ENCODE results near the gene SPTBN4.
"Not testable (repeated sequence)": the region's sequence is repeated elsewhere in the genome, so short reads cannot be mapped to it uniquely, and the experiment has no call there.

The SPTBN4 gene

DNA sequence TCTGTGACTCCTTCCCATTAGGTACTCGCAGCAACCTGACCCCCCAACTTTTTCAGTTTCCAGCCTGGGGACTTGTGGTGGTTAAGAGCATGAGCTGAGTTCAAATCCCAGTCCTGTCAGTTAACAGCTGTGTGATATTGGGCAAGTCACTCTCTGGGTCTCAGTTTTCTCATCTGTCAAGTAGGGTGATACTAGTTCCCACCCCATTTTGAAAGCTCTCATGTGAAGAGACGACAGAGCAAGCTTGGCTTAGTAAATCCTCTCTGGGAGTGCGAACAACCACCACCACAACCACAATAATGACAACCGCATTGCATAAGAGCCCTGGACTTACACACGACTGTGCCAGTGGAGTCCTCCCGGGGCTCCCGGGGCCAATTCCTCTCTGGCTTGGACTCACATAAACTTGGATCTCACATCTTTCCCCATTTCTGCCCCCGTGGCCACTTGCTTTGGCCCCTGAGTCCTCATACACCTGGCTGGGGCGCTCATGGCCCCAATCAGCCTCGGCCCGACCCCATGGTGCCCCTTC, 1.7 kb upstream of the SPTBN4 start:
- DNase-seq (ENCODE audit: low read depth): no peak

GRCh38 chr19:40465557-40466218, 1.1 kb upstream of the SPTBN4 start, which contains the start of gene BLVRB:
Gene BLVRB, minus strand, starts transcription at chr19:40465745. Its CDS starts 57 bp downstream, at chr19:40465688.
- peak; percentile 99 for DNase-seq (ENCODE audit: low read depth)

DNA sequence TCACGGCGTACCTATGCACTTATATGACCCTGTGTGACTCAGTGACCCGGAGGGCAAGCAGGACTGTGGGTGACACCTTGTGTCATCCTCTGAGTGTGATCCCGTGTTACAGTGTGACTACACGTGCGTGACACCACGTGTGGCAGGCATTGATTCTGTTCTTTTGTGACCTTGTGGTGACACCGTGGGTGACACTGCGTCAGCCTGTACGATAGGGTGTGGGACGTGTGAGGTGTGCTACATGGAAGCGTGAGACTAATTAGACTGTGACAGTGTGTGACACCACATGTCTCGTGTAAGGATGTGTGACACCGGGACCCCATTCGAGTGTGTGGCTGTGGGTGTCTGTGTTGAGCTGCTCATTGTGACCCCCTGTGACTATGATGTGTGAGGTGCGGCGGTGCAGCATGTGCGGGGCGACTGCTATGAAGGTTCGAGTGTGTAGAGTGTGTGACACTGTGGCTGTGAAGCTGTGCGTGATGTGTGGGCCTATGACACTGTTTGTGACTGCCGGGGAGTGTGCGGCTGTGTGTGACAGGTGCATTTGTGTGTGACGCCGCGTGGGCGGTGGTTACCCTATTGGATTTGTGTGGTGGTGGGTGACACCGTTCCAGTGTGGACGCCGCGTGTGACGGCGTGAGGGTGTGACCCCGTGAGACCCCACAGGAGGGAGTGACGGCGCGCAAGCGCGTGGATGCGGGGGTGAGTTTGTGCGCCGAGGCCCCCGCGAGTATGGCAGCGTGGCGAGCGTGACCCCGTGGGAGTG, 399 bp upstream of the SPTBN4 start:
- DNase-seq (ENCODE audit: low read depth): peak; percentile 68

DNA sequence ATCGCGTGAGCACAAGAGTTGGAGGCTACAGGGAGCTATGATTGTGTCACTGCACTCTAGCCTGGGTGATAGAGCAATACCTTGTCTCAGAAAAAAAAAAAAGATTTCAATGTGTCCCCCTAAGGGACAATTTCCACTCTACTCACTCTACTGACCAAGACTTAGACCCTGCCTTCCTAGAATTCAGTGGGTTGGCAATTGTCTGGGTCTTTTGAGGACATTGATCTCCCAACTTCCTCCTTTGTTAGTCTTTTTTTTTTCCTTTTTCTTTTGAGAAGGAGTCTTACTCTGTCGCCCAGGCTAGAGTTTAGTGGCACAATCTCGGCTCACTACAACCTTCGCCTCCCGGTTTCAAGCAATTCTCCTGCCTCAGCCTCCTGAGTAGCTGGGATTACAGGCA, 2.2 kb downstream of the SPTBN4 start:
- DNase-seq (ENCODE audit: low read depth): no peak

GRCh38 chr19:40471111-40471510, 4.3 kb downstream of the SPTBN4 start:
- DNase-seq (ENCODE audit: low read depth): no peak

DNA sequence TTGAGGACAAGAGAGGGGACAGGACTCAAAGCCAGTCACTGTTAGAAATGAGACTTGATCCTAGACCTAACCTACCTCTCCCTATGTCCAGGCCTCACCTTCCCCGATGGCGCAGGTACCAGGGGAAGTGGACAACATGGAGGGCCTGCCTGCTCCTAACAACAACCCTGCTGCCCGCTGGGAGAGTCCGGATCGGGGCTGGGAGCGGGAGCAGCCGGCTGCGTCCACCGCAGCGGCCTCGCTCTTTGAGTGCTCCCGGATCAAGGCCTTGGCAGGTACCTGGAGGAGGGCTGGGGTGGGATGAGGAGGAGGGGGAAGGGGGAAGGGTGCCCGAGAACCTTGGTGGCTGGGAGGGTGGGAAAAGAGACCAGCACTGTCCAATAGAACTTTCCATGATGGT, 5.7 kb downstream of the SPTBN4 start:
- no peak for DNase-seq (ENCODE audit: low read depth)

DNA sequence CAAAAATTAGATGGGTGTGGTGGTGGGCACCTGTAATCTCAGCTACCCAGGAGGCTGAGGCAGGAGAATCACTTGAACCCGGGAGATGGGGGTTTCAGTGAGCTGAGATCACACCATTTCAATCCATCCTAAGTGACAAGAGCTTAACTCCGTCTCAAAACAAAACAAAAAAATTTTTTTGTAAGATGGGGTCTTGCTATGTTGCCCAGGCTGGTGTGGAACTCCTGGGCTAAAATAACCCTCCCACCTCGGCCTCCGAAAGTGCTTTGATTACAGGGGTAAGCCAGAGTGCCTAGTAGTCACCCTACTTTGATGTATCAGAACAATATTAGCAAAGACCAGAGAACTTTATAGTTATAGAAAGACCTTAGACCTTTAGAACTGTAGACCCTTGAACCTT, 7.9 kb downstream of the SPTBN4 start:
- no peak for DNase-seq (ENCODE audit: low read depth)

DNA sequence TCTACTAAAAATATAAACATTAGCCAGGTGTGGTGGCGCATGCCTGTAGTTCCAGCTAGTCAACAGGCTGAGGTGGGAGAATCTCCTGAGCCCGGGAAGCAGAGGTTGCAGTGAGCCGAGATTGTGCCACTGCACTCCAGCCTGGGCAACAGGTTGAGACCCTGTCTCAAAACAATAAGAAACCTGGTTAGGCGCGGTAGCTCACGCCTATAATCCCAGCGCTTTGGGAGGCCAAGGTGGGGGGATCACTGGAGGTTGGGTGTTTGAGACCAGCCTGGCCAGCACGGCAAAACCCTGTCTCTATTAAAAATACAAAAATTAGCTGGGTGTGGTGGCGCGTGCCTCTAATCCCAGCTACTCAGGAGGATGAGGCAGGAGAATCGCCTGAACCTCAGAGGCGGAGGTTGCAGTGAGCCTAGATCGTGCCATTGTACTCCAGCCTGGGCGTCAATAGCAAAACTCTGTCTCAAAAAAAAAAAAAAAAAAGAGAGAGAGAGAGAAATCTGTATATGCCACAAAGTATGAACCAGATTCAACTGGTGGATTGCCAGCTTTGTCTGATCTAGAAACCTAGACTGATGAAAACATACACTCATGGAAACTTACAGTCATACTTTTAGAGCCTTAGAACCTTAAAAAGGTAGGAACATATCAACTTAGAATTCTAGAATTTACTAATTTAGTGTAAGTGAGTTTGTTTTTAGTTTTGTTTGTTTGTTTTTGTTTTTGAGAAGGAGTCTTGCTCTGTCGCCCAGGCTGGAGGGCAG, 9.3 kb downstream of the SPTBN4 start:
- not testable (repeated sequence) for DNase-seq (ENCODE audit: low read depth)

GRCh38 chr19:40486017-40486416, 19.2 kb downstream of the SPTBN4 start:
- DNase-seq (ENCODE audit: low read depth): no peak

GRCh38 chr19:40489882-40490230, 23.1 kb downstream of the SPTBN4 start:
- no peak for DNase-seq (ENCODE audit: low read depth)

DNA sequence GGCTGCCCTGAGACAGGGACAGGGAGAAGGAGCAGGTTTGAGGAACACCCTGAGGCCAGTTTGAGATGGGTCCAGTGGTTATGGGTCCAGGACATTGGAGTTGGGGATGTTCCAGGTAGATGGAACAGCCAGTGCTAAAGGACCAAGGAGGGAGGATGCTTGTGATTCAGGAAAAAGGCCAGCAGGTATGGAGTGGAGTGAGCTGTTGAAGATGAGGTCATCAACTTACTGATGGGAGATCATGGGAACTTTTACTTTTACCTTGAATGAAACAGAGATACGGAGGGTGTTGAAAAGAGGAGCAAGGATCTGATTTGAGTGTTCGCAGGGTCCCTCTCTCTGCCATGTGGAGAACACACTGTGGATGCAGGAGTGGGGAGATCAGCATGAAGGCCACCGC, 25.5 kb downstream of the SPTBN4 start:
- no peak for DNase-seq (ENCODE audit: low read depth)

GRCh38 chr19:40493778-40494177, 27.0 kb downstream of the SPTBN4 start:
- no peak for DNase-seq (ENCODE audit: low read depth)

DNA sequence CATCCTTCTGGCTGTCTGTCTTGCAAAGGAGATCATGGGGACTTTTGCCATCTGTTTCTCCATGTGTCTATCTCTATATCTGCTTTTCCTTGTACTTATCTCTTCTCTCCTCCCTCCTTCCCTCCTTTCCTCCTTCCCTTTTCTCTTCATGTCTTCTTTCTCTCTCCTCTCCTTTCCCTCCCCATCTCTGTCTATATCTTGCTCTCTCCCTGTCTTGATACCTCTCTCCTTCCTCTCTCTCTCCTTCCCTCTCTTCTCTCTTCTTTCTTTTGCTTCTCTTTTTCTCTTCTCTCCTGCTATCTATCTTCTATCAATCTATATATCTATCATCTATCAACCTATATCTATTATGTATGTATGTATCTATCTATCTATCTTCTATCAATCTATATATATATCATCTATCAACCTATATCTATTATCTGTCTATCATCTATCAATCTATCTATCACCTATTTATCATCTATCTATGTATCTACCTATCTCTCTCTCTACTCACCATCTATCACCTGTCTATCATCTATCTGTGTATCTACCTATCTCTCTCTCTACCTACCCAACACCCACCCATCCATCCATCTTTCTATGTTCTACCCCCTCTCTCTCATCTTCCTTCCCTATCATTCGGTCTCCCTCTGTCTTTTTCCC, 27.5 kb downstream of the SPTBN4 start:
- no peak for DNase-seq (ENCODE audit: low read depth)

DNA sequence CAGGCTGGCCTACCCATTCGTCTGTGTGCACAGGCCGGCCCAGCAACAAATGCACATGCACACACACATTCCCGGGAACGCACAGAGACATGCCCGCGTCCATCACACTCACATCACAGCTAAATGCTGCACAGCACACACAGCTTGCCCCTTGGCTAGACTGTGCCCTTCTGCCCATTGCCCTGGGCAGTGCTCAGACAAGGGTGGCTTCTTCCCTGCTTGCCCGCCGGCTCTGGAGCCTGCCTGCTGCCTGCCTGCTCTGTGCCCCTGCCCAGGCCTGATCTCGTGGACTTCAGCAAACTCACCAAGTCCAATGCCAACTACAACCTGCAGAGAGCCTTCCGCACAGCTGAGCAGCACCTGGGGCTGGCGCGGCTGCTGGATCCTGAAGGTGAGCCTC, 30.4 kb downstream of the SPTBN4 start:
- DNase-seq (ENCODE audit: low read depth): no peak

DNA sequence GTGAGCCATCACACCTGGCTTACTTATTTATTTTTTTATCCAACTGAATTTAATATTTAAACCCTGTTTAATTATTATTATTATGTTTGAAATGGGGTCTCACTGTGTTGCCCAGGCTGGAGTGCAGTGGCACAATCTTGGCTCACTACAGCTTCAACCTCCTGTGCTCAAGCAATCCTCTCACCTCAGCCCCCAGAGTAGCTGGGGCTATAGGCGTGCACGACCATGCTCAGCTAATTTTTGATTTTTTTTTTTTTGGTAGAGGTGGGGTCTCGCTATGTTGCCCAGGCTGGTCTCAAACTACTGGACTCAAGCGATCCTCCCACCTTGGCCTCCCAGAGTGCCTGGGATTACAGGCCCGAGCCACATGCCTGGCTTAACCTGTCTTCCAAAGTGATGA, 32.5 kb downstream of the SPTBN4 start:
- DNase-seq (ENCODE audit: low read depth): no peak

DNA sequence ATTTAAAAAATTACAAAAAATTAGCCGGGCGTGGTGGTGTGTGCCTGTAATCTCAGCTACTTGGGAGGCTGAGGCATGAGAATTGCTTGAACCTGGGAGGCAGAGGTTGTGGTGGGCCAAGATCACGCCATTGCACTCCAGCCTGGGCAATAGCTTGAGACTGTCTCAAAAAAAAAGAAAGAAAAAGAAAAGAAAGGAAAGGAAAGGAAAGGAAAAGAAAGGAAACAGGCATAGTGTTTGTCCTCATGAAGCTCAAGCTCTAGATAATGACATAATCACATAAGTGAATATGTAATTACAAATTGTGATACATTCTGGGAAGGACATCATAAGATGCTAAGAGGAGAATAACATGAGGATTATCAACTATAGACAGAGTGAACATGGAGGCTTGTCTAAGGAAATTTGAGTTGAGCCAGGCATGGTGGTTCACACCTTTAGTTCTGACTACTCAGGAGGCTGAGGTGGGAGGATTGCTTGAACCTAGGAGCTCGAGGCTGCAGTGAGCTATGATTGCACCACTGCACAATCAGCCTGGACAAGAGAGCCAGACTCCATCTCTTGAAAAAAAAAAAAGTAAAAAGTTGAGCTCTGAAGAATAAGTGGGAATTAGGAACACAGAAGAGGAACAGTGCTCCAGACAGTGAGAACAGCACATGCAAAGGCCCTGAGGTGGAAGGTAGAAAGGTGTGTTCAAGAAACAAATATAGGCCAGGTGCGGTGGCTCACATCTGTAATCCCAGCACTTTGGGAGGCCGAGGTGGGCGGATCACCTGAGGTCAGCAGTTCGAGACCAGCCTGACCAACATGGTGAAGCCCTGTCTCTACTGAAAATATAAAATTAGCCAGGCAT, 34.1 kb downstream of the SPTBN4 start:
- not testable (repeated sequence) for DNase-seq (ENCODE audit: low read depth)

GRCh38 chr19:40501599-40501998, 34.8 kb downstream of the SPTBN4 start:
- no peak for DNase-seq (ENCODE audit: low read depth)

DNA sequence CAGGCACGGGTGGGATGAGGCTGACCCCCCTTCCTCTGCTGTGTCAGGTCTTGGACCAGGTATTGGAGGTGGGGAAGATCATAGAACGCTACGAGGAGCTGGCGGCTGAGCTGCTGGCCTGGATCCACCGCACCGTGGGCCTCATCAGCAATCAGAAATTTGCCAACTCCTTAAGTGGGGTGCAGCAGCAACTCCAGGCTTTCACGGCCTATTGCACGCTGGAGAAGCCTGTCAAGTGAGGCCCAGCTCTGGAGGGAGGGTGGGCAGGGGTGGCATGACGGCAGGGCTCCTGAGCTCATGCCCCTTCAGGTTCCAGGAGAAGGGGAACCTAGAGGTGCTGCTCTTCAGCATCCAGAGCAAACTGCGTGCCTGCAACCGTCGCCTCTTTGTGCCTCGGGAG, 35.3 kb downstream of the SPTBN4 start:
- no peak for DNase-seq (ENCODE audit: low read depth)

GRCh38 chr19:40502647-40503319, 36.0 kb downstream of the SPTBN4 start:
- no peak for DNase-seq (ENCODE audit: low read depth)

GRCh38 chr19:40503320-40503695, 36.5 kb downstream of the SPTBN4 start:
- no peak for DNase-seq (ENCODE audit: low read depth)

DNA sequence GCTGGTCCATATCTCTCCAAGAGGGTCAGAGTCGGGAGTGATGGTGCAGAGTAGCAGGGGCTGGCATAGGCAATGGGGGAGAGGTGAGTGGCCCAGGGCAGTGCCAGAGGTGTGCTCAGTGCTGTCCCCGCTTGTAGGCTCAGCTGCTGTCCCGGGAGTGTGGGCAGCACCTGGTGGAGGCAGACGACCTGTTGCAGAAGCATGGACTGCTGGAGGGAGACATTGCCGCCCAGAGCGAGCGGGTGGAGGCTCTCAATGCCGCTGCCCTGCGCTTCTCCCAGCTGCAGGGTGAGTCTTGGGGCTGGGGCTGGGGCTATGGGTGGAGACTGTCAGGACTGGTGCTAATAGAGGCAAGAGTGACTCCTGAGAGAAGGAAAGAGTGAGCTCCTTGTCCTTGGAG, 39.3 kb downstream of the SPTBN4 start:
- no peak for DNase-seq (ENCODE audit: low read depth)
